Activated CD4-positive, alpha-beta T cell treated with anti-CD3 and anti-CD28 coated beads, Interleukin-2, amount 50 U/mL, for 24 hours (primary cell): ENCODE measurements around the gene ATXN2.
A peak's percentile ranks its signal among the peaks of the same experiment; 100 is the strongest.
"Not testable (repeated sequence)": the region's sequence is repeated elsewhere in the genome, so short reads cannot be mapped to it uniquely, and the experiment has no call there.

Experiments used
- DNase-seq, 2 donors: peaks; one replicate each; pipeline ENCODE4 v3.0.0-alpha.2; 2020; ENCODE audit warnings: low read depth in 1 of 2, low spot score in 1 of 2

ATXN2 gene

GRCh38 chr12:111578276-111578970 lies 20.7 kb downstream of the ATXN2 start:
- DNase-seq = no peak

- no peak for DNase-seq
Observed at GRCh38 chr12:111574797-111575443, 24.2 kb downstream of the ATXN2 start.

- DNase-seq = no peak
Observed at GRCh38 chr12:111573476-111573875, 25.6 kb downstream of the ATXN2 start.

- no peak for DNase-seq
Observed at GRCh38 chr12:111570084-111570961, 28.8 kb downstream of the ATXN2 start.

GRCh38 chr12:111569363-111570083 lies 29.6 kb downstream of the ATXN2 start:
- no peak for DNase-seq

GRCh38 chr12:111560844-111561243 lies 38.3 kb downstream of the ATXN2 start:
- DNase-seq = not testable (repeated sequence)

GRCh38 chr12:111558107-111558376 lies 41.1 kb downstream of the ATXN2 start:
- no peak for DNase-seq

- DNase-seq = no peak
Observed at GRCh38 chr12:111557271-111558106, 41.6 kb downstream of the ATXN2 start.

- no peak for DNase-seq
Observed at GRCh38 chr12:111556676-111557075, 42.4 kb downstream of the ATXN2 start.

GRCh38 chr12:111555313-111555712 lies 43.8 kb downstream of the ATXN2 start:
- not testable (repeated sequence) for DNase-seq

- peak; percentile 2 to 24 for DNase-seq
Observed at GRCh38 chr12:111546758-111547383, 52.2 kb downstream of the ATXN2 start.

GRCh38 chr12:111546171-111546570 lies 52.9 kb downstream of the ATXN2 start:
- no peak for DNase-seq

GRCh38 chr12:111544032-111544431 lies 55.1 kb downstream of the ATXN2 start:
- no peak for DNase-seq

GRCh38 chr12:111532751-111533150 lies 66.4 kb downstream of the ATXN2 start:
- no peak for DNase-seq

- DNase-seq = peak; percentile 18 to 46
Observed at GRCh38 chr12:111529424-111530368, 69.4 kb downstream of the ATXN2 start.

- DNase-seq = no peak
Observed at GRCh38 chr12:111523587-111524167, 75.4 kb downstream of the ATXN2 start.

- no peak for DNase-seq
Observed at GRCh38 chr12:111521801-111522200, 77.3 kb downstream of the ATXN2 start.

- no peak for DNase-seq
Observed at GRCh38 chr12:111519937-111520336, 79.2 kb downstream of the ATXN2 start.

- no peak for DNase-seq
Observed at GRCh38 chr12:111519083-111519482, 80.0 kb downstream of the ATXN2 start.
